NCI-H2171 treated with DMSO at 0.1 percent for 48 hours (cell line): Measurements from ENCODE around the gene RRP9.

Experiments
- DNase-seq: peaks from one replicate; lab custom pipeline; 2025; lab: John Stamatoyannopoulos, UW

Gene RRP9

GRCh38 chr3:51955893-51956770, 14.4 kb upstream of the RRP9 start:
- DNase-seq: peak; percentile 62

GRCh38 chr3:51955175-51955892, 13.6 kb upstream of the RRP9 start, which contains the start of gene GPR62:
TSS of gene GPR62 (plus strand) at chr3:51955381. CDS start at chr3:51955653, 272 bp downstream.
- no peak for DNase-seq

GRCh38 chr3:51954713-51955112, 13.0 kb upstream of the RRP9 start:
- no peak for DNase-seq

GRCh38 chr3:51954105-51954504, 12.4 kb upstream of the RRP9 start:
- no peak for DNase-seq

GRCh38 chr3:51953445-51953844, 11.7 kb upstream of the RRP9 start:
- DNase-seq: no peak

GRCh38 chr3:51950899-51951298, 9.2 kb upstream of the RRP9 start:
- DNase-seq: no peak

- DNase-seq: no peak
Observed at GRCh38 chr3:51949121-51949520, 7.4 kb upstream of the RRP9 start.

- no peak for DNase-seq
Observed at GRCh38 chr3:51948016-51948580, 6.4 kb upstream of the RRP9 start.

GRCh38 chr3:51947215-51947900, 5.7 kb upstream of the RRP9 start:
- DNase-seq: no peak

GRCh38 chr3:51946796-51947195, 5.1 kb upstream of the RRP9 start:
- no peak for DNase-seq

GRCh38 chr3:51945926-51946705, 4.4 kb upstream of the RRP9 start:
- no peak for DNase-seq

GRCh38 chr3:51945031-51945840, 3.5 kb upstream of the RRP9 start:
- no peak for DNase-seq

GRCh38 chr3:51944451-51945021, 2.8 kb upstream of the RRP9 start:
- DNase-seq: no peak

- no peak for DNase-seq
Observed at GRCh38 chr3:51943451-51944391, 2.0 kb upstream of the RRP9 start.

- no peak for DNase-seq
Observed at GRCh38 chr3:51942603-51943450, 1.1 kb upstream of the RRP9 start.

GRCh38 chr3:51941463-51941797, 274 bp downstream of the RRP9 start:
- DNase-seq: no peak

GRCh38 chr3:51940648-51941462, 849 bp downstream of the RRP9 start:
- no peak for DNase-seq
